ENCODE results near the gene CLCN4. TPM values are rescaled to one million over a fixed set of nuclear protein-coding genes. Genes with fewer than 3 reads are reported as not detected.

The CLCN4 gene
- total RNA-seq, 1 experiment from 2014 or later, result 6.9 TPM

DNA sequence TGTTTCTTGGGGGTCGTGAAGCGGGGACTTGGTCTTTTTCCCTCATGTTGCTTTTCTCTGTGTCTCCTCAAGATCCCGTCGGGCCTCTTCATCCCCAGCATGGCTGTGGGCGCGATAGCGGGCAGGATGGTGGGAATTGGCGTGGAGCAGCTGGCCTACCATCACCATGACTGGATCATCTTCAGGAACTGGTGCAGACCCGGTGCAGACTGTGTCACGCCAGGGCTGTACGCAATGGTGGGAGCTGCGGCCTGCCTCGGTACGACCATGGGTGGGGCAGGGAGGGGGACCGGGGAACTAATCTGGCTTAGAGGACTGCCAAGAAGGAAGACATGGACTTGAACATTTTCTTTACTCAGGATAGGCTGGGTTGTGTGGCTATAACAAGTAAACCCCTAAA is 55.6 kb downstream of the CLCN4 start:
- H2AK5ac ChIP-seq (ENCODE audit: insufficient read length, low read length), result no peak overlapping the region
- TF ChIP-seq, protein P1, sequence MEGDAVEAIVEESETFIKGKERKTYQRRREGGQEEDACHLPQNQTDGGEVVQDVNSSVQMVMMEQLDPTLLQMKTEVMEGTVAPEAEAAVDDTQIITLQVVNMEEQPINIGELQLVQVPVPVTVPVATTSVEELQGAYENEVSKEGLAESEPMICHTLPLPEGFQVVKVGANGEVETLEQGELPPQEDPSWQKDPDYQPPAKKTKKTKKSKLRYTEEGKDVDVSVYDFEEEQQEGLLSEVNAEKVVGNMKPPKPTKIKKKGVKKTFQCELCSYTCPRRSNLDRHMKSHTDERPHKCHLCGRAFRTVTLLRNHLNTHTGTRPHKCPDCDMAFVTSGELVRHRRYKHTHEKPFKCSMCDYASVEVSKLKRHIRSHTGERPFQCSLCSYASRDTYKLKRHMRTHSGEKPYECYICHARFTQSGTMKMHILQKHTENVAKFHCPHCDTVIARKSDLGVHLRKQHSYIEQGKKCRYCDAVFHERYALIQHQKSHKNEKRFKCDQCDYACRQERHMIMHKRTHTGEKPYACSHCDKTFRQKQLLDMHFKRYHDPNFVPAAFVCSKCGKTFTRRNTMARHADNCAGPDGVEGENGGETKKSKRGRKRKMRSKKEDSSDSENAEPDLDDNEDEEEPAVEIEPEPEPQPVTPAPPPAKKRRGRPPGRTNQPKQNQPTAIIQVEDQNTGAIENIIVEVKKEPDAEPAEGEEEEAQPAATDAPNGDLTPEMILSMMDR (conservative IDR thresholded peaks at IDR 0.05), result no peak
- H2BK120ac ChIP-seq (ENCODE audit: low read depth, low read length, poor library complexity, severe bottlenecking), result no peak overlapping the region
- H3K18ac ChIP-seq (ENCODE audit: insufficient read length, low read depth, low read length), result no peak overlapping the region
- H4K8ac ChIP-seq (replicated peaks; ENCODE audit: insufficient read length, low read depth, low read length), result no peak overlapping the region
- H3K9ac ChIP-seq (ENCODE audit: extremely low read depth, insufficient read length, low read length), result no peak overlapping the region
- Mint-ChIP-seq H3K27ac (no peak overlapping the region), H3K4me1 (no peaks in the 10 kb centered on the region), H3K27me3 (ENCODE audit: low read depth) (no peaks in the 10 kb centered on the region), H3K4me3 (no peak overlapping the region), H3K36me3 (ENCODE audit: insufficient read depth in 1 of 3, low read depth in 3 of 3) (peaks cover 5 to 14% (median 10%) of the 10 kb centered on the region in 3 experiments; a peak in 6 of 7 replicates), H3K9me3 (peaks cover 47 to 48% of the 10 kb centered on the region in 2 experiments)
- no peak overlapping the region for H3K14ac ChIP-seq (ENCODE audit: insufficient read depth, low read length)
- no peak overlapping the region for H3K4ac ChIP-seq (ENCODE audit: low read depth, low read length)
- H3K9me3 ChIP-seq (ENCODE audit: control insufficient read depth, low read depth, low read length), result no peaks in the 10 kb centered on the region
- H3K79me1 ChIP-seq (ENCODE audit: insufficient read depth, low read depth, low read length, poor library complexity, severe bottlenecking), result no peaks in the 10 kb centered on the region
- no peak overlapping the region for H2AFZ ChIP-seq (ENCODE audit: low read length)
- H3T11ph ChIP-seq (ENCODE audit: low read length), result no peak overlapping the region
- H2BK12ac ChIP-seq (ENCODE audit: insufficient read length, low read depth, low read length), result no peak overlapping the region
- no peak overlapping the region for H3K23ac ChIP-seq (ENCODE audit: insufficient read length, low read depth, low read length)
- H3K27me3 ChIP-seq (ENCODE audit: insufficient read depth, low read length), result no peaks in the 10 kb centered on the region
- H4K5ac ChIP-seq (ENCODE audit: insufficient read length, low read depth, low read length), result no peak overlapping the region
- H3K23me2 ChIP-seq (ENCODE audit: insufficient read length, low read depth, low read length, poor library complexity, severe bottlenecking), result no peaks in the 10 kb centered on the region
- H4K91ac ChIP-seq (ENCODE audit: insufficient read length, low read depth, low read length), result no peak overlapping the region
- no peak overlapping the region for H3K27ac ChIP-seq (ENCODE audit: insufficient read length, low read depth, low read length)
- H3K56ac ChIP-seq (ENCODE audit: insufficient read length, low read depth, low read length), result no peak overlapping the region
- H2BK15ac ChIP-seq (ENCODE audit: low read depth, low read length), result no peak overlapping the region
- no peaks in the 10 kb centered on the region for H3K4me1 ChIP-seq (ENCODE audit: insufficient read depth, low read length)
- H4K20me1 ChIP-seq (ENCODE audit: control insufficient read depth, insufficient read depth, insufficient read length), result no peaks in the 10 kb centered on the region
- no peak overlapping the region for H2BK5ac ChIP-seq (ENCODE audit: insufficient read length, low read length)
- WGBS (ENCODE audit: extremely low coverage, insufficient read length, low lambda C conversion rate), result no CpG with 5 or more reads among the region's 15 CpGs
- H2BK20ac ChIP-seq (ENCODE audit: low read depth, low read length, poor library complexity, severe bottlenecking), result no peak overlapping the region
- H3K79me2 ChIP-seq (ENCODE audit: insufficient read depth, low read length), result no peaks in the 10 kb centered on the region
- no peak overlapping the region for H3K4me2 ChIP-seq (ENCODE audit: insufficient read depth, insufficient read length, low read length)
- DNase-seq, result no peak
